ENCODE measurements around the gene KIAA0319L. TPM values are rescaled to one million over a fixed set of nuclear protein-coding genes. Genes with fewer than 3 reads are reported as not detected.
A peak's percentile ranks its signal among the peaks of the same experiment; 100 is the strongest.

KIAA0319L gene
- total and polyA plus RNA-seq, 2 donors (not counting 3 experiments of a cell fraction or from before 2014, with no cell fraction given), result 31.4 to 43.4 TPM

GRCh38 chr1:35574125-35574654, 17.0 kb upstream of the KIAA0319L start:
- Histone ChIP-seq H4K20me1 (replicated peaks; ENCODE audit: control insufficient read depth, extremely low read depth, insufficient read depth, low read length) (no peaks in the 10 kb centered on the region), H3K27me3 (ENCODE audit: control insufficient read depth in 2 of 2, insufficient read depth in 2 of 2, low read length in 2 of 2) (peaks cover 43 to 65% of the 10 kb centered on the region in 2 experiments), H2AFZ (ENCODE audit: low read depth, low read length) (no peak overlapping the region), H3K27ac (ENCODE audit: insufficient read depth, low read depth, low read length) (no peak overlapping the region), H3K4me1 (ENCODE audit: control insufficient read depth, extremely low read depth, insufficient read depth, low read length) (peaks cover 9% of the 10 kb centered on the region), H3K9me3 (replicated peaks; ENCODE audit: control insufficient read depth, insufficient read depth, low read length) (no peaks in the 10 kb centered on the region), H3K4me2 (ENCODE audit: insufficient read depth, low read length) (no peak overlapping the region), H3K36me3 (ENCODE audit: control insufficient read depth in 2 of 2, extremely low read depth in 1 of 2, insufficient read depth in 2 of 2, low read length in 2 of 2) (no peaks in the 10 kb centered on the region), H3K9ac (replicated peaks; ENCODE audit: extremely low read depth, insufficient read depth, low read length) (no peak overlapping the region), H3K4me3 (replicated peaks in 1 of 3; ENCODE audit: insufficient read depth in 1 of 3, low read depth in 1 of 3, low read length in 3 of 3) (no peak overlapping the region), H3K9me1 (replicated peaks; ENCODE audit: control insufficient read depth, extremely low read depth, insufficient read depth, low read length) (no peaks in the 10 kb centered on the region), H3K79me2 (ENCODE audit: control insufficient read depth, insufficient read depth, low read length) (no peaks in the 10 kb centered on the region)
- dilution Hi-C loops (cut with MboI; ENCODE audit: extremely low pct_ligation_motif_present, low sequenced_read_pairs), result no loop called here
- CTCF ChIA-PET, result interaction anchor here (2.6 to 4.5 kb wide), 2 partner anchors 9 to 152 kb away, joined by 13 to 67 read pairs; no protein-coding TSS in a partner anchor
- no peak for FAIRE-seq
- DNase-seq (ENCODE audit: low read depth, low spot score), result no peak
- intact Hi-C loops (cut with micrococcal nuclease), result no loop called here
- TF ChIP-seq POLR2AphosphoS5 (IDR thresholded peaks at IDR 0.05; ENCODE audit: insufficient read depth, low read depth, low read length) (no peak), EZH2 (IDR thresholded peaks at IDR 0.05; ENCODE audit: borderline replicate concordance, low read depth, low read length, severe bottlenecking) (peak; percentile 95)
- BruUV-seq (replicated peaks), result no TSS peak
- POLR2A ChIA-PET, result no interaction called here

GRCh38 chr1:35573198-35574124, 16.3 kb upstream of the KIAA0319L start, which contains the start of gene TFAP2E:
TSS of gene TFAP2E (plus strand) at chr1:35573314. CDS start at chr1:35573578, 264 bp downstream.
- Histone ChIP-seq H3K79me2 (ENCODE audit: control insufficient read depth, insufficient read depth, low read length) (no peaks in the 10 kb centered on the region), H3K36me3 (ENCODE audit: control insufficient read depth in 2 of 2, extremely low read depth in 1 of 2, insufficient read depth in 2 of 2, low read length in 2 of 2) (no peaks in the 10 kb centered on the region), H3K27me3 (ENCODE audit: control insufficient read depth in 2 of 2, insufficient read depth in 2 of 2, low read length in 2 of 2) (peaks cover 43 to 65% of the 10 kb centered on the region in 2 experiments), H3K9me3 (replicated peaks; ENCODE audit: control insufficient read depth, insufficient read depth, low read length) (no peaks in the 10 kb centered on the region), H3K9ac (replicated peaks; ENCODE audit: extremely low read depth, insufficient read depth, low read length) (no peak within 1 kb of the TSS), H3K4me2 (ENCODE audit: insufficient read depth, low read length) (peak within 1 kb of the TSS; percentile 64), H4K20me1 (replicated peaks; ENCODE audit: control insufficient read depth, extremely low read depth, insufficient read depth, low read length) (no peaks in the 10 kb centered on the region), H3K27ac (ENCODE audit: insufficient read depth, low read depth, low read length) (no peak within 1 kb of the TSS), H3K4me3 (replicated peaks in 1 of 3; ENCODE audit: insufficient read depth in 1 of 3, low read depth in 1 of 3, low read length in 3 of 3) (peak within 1 kb of the TSS; percentile 17 to 28 (median 24)), H3K4me1 (ENCODE audit: control insufficient read depth, extremely low read depth, insufficient read depth, low read length) (peaks cover 9% of the 10 kb centered on the region), H2AFZ (ENCODE audit: low read depth, low read length) (peak within 1 kb of the TSS; percentile 56), H3K9me1 (replicated peaks; ENCODE audit: control insufficient read depth, extremely low read depth, insufficient read depth, low read length) (no peaks in the 10 kb centered on the region)
- ChIA-PET CTCF (interaction anchor here (0.7 to 4.5 kb wide), 11 partner anchors 9 to 199 kb away, joined by 3 to 67 read pairs (median 5); partner anchors contain the start of genes CLSPN, KIAA0319L and NCDN), POLR2A (no interaction called here)
- dilution Hi-C loops (cut with MboI; ENCODE audit: extremely low pct_ligation_motif_present, low sequenced_read_pairs), result no loop called here
- FAIRE-seq, result peak; percentile 28
- TF ChIP-seq EZH2 (IDR thresholded peaks at IDR 0.05; ENCODE audit: borderline replicate concordance, low read depth, low read length, severe bottlenecking) (peak; percentile 100), GATA2 (IDR thresholded peaks at IDR 0.05; ENCODE audit: insufficient read depth, insufficient read length, low read depth, low read length) (no peak), POLR2AphosphoS5 (IDR thresholded peaks at IDR 0.05; ENCODE audit: insufficient read depth, low read depth, low read length) (no peak), MYC (IDR thresholded peaks at IDR 0.05; ENCODE audit: low read depth, low read length) (no peak)
- peak; percentile 36 for DNase-seq (ENCODE audit: low read depth, low spot score)
- intact Hi-C loops (cut with micrococcal nuclease), result loop anchor here (1.0 kb wide), 1 partner anchor 196 kb away; the partner anchor contains the start of gene CLSPN
- BruUV-seq (replicated peaks), result no TSS peak
